HepG2 (cell line): ENCODE results near the gene GRAMD1B.

ENCODE experiments used
- ARHGAP35 ChIP-seq: sonication (generic); formaldehyde crosslinking; IDR thresholded peaks from 2 replicates; pipeline ENCODE4 v1.9.0; 2022; ENCODE audit warnings: mild to moderate bottlenecking, inconsistent platforms, moderate library complexity, missing genetic modification reagents, borderline replicate concordance
- FOXJ3 ChIP-seq: sonication (generic); formaldehyde crosslinking; IDR thresholded peaks from 2 replicates; pipeline ENCODE4 v1.4.0; 2020; ENCODE audit warnings: missing genetic modification reagents, mild to moderate bottlenecking, borderline replicate concordance
- FOXM1 ChIP-seq: sonication (generic); formaldehyde crosslinking; IDR thresholded peaks from 2 replicates; pipeline ENCODE4 v1.5.0; 2020; ENCODE audit warnings: missing genetic modification reagents
- HNF1B ChIP-seq: sonication (generic); formaldehyde crosslinking; IDR thresholded peaks from 2 replicates; pipeline ENCODE4 v1.5.1; 2020; ENCODE audit warnings: mild to moderate bottlenecking, moderate library complexity, missing genetic modification reagents
- KAT2B ChIP-seq: fragments of 150-350 bp; IDR thresholded peaks from 2 replicates; pipeline ENCODE4 v1.6.1; 2014; ENCODE audit warnings: low read depth, low read length, borderline replicate concordance
- MAX ChIP-seq: IDR thresholded peaks from 2 replicates; pipeline ENCODE4 v1.6.1; 2012; ENCODE audit warnings: inconsistent platforms
- POLR2A ChIP-seq, 2 experiments: IDR thresholded peaks; 2 replicates each; pipeline ENCODE4 v1.6.1; 2011; ENCODE audit warnings: low read depth in 2 of 2, low read length in 2 of 2, mild to moderate bottlenecking in 1 of 2, moderate library complexity in 1 of 2; ENCODE audit not compliant: insufficient read depth in 1 of 2
- RAD21 ChIP-seq: fragments of 450-650 bp; formaldehyde crosslinking; IDR thresholded peaks from 2 replicates; pipeline ENCODE4 v1.5.0; 2020; ENCODE audit warnings: mild to moderate bottlenecking
- RAD51 ChIP-seq: fragments of 450-650 bp; IDR thresholded peaks from 2 replicates; pipeline ENCODE4 v1.6.1; 2016; ENCODE audit warnings: borderline replicate concordance
- STAT5B ChIP-seq: sonication (generic); formaldehyde crosslinking; IDR thresholded peaks from 2 replicates; pipeline ENCODE4 v1.4.0; 2020; ENCODE audit warnings: missing genetic modification reagents
- ZNF24 ChIP-seq: fragments of 450-650 bp; IDR thresholded peaks from 2 replicates; pipeline ENCODE4 v1.6.1; 2017; ENCODE audit warnings: antibody characterized with exemption, mild to moderate bottlenecking
- ZSCAN21 ChIP-seq: sonication (generic); formaldehyde crosslinking; IDR thresholded peaks from 2 replicates; pipeline ENCODE4 v1.8.0; 2022; ENCODE audit warnings: mild to moderate bottlenecking, missing genetic modification reagents, moderate library complexity, borderline replicate concordance
- TF ChIP-seq, protein P1 (sequence below): sonication (generic); formaldehyde crosslinking; IDR thresholded peaks from 2 replicates; pipeline ENCODE4 v1.4.0; 2020; ENCODE audit warnings: missing genetic modification reagents
- TF ChIP-seq, protein P2 (sequence below): sonication (generic); formaldehyde crosslinking; IDR thresholded peaks from 2 replicates; pipeline ENCODE4 v1.5.0; 2020; ENCODE audit warnings: mild to moderate bottlenecking, missing genetic modification reagents, moderate library complexity

GRCh38 chr11:123460012-123460700 is 30.1 kb downstream of the GRAMD1B start:
- TF ChIP-seq KAT2B (no peak), ZSCAN21 (CRISPR knock-in tag) (no peak), HNF1B (CRISPR knock-in tag) (no peak), FOXM1 (CRISPR knock-in tag) (no peak), ARHGAP35 (CRISPR knock-in tag) (no peak), RAD21 (CRISPR knock-in tag) (no peak), FOXJ3 (no peak), POLR2A (IDR thresholded peaks at IDR 0.05; ENCODE audit: insufficient read depth in 1 of 2, low read depth in 2 of 2, low read length in 2 of 2) (no peak), ZNF24 (no peak), STAT5B (CRISPR knock-in tag) (no peak), MAX (no peak), RAD51 (no peak)
- TF ChIP-seq, protein P1, sequence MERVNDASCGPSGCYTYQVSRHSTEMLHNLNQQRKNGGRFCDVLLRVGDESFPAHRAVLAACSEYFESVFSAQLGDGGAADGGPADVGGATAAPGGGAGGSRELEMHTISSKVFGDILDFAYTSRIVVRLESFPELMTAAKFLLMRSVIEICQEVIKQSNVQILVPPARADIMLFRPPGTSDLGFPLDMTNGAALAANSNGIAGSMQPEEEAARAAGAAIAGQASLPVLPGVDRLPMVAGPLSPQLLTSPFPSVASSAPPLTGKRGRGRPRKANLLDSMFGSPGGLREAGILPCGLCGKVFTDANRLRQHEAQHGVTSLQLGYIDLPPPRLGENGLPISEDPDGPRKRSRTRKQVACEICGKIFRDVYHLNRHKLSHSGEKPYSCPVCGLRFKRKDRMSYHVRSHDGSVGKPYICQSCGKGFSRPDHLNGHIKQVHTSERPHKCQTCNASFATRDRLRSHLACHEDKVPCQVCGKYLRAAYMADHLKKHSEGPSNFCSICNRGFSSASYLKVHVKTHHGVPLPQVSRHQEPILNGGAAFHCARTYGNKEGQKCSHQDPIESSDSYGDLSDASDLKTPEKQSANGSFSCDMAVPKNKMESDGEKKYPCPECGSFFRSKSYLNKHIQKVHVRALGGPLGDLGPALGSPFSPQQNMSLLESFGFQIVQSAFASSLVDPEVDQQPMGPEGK (CRISPR knock-in tag): no peak
- TF ChIP-seq, protein P2, sequence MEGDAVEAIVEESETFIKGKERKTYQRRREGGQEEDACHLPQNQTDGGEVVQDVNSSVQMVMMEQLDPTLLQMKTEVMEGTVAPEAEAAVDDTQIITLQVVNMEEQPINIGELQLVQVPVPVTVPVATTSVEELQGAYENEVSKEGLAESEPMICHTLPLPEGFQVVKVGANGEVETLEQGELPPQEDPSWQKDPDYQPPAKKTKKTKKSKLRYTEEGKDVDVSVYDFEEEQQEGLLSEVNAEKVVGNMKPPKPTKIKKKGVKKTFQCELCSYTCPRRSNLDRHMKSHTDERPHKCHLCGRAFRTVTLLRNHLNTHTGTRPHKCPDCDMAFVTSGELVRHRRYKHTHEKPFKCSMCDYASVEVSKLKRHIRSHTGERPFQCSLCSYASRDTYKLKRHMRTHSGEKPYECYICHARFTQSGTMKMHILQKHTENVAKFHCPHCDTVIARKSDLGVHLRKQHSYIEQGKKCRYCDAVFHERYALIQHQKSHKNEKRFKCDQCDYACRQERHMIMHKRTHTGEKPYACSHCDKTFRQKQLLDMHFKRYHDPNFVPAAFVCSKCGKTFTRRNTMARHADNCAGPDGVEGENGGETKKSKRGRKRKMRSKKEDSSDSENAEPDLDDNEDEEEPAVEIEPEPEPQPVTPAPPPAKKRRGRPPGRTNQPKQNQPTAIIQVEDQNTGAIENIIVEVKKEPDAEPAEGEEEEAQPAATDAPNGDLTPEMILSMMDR: no peak
